Measurements from ENCODE around the gene MAN1C1.

The MAN1C1 gene

DNA sequence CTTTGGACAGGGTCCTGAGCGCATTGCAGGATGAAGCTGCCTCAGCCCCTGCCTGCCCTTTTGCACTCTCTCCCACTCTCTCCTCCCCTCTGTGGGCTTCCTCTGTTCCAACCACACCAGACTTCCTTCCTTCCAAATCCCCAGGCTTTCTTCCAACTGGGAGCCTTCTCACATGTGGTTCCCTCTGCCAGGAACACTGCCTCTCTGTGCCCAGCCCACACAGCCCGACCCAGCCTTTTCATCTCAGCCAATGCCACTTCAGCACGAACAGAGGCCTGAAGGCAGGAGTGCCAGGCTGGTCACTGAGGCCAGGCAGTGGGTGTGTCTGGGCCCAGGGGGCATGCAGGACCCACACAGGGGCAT lies 189.3 kb downstream of the MAN1C1 start:
- no peak for FAIRE-seq
- no peak for DNase-seq (ENCODE audit: extremely low spot score, insufficient read length, low read depth)

DNA sequence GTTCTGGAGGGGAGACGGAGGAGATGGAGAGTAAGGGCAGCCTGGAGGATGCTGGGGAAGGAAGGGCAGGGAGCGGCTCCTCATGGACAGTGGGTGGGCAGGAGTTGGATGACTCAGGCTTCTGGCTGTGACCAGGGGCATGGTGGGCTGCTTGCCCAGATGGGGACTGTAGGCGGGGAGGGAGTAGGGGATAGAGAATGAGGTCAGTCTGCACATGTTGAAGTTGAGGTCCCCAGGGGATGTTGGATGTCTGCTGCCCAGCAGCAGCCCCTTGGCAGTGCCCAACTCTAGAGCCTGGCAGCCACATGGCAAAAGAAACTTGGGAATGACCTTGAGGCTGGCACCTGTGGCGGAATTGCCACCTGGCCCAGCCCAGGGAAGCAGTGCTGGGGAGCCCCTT lies 189.8 kb downstream of the MAN1C1 start:
- FAIRE-seq (no peak), DNase-seq (ENCODE audit: extremely low spot score, insufficient read length, low read depth) (no peak)

DNA sequence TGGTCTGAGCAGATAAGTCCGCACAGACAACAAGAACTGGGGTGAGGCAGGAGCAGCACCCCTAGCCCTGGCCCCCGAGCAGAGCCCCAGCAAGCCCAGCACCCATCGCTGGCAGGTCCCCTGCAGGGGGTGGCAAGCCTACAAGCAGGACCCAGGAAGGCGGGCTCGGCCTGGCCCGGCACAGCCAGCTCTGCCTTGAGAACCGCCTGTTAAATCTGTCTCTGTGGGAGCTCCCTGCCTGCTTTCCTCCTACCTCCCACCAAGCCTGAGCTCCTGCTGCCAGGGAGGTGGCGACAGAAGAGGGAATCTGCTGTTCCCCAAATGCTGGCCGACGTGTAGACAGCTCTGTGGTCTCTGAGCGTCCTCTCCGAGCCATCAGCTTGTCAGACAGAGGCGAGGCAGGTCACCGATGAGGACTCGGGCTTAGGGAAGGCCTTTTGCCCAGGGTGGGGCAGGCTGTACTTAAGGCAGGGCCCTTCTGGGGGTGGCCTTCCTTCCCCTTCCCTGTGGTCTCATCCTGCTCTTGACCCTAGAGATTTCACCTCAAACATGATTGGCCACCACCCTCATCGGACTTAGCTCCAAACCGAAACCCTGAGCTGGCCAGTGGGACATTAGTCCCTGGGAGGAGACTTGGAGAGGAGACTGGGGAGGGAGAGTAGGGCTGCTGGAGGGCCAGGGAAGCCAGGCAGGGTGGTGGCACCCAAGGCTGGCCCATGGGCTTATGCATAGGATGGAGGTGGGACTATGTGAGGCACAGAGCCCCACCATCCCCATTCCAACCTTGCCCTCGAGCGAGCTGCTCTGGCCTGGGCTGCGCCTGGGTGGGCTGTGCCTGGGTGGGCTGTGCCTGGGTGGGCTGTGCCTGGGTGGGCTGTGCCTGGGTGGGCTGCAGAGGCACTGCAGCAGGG lies 191.1 kb downstream of the MAN1C1 start:
- DNase-seq (ENCODE audit: extremely low spot score, insufficient read length, low read depth) (no peak), FAIRE-seq (no peak)

DNA sequence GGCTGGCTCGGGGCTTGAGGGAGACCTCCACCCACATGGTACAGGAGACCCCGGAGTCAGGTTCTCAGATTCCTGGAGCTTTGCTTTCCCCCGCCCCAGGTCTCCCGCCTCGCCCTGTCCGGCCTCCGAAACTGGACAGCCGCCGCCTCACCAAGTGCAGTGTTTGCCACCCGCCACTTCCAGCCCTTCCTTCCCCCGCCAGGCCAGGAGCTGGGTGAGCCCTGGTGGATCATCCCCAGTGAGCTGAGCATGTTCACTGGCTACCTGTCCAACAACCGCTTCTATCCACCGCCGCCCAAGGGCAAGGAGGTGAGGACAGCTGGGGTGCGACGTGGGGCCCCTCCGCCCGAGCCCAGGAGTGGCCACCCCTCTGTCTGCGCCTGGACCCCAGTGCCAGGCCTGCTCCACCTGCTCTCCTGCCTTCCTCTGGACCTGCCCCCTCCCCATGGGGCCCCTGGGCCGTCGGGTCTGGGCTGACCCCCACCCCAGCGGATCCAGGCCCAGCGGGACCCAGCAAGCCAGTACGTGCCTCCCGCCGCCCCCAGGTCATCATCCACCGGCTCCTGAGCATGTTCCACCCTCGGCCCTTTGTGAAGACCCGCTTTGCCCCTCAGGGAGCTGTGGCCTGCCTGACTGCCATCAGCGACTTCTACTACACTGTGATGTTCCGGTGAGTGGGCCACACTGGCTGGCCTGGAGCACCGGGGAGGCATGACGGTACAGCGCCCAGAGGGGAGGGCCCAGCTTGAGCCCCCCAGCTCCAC lies 192.1 kb downstream of the MAN1C1 start:
- FAIRE-seq (no peak), DNase-seq (ENCODE audit: extremely low spot score, insufficient read length, low read depth) (no peak)

DNA sequence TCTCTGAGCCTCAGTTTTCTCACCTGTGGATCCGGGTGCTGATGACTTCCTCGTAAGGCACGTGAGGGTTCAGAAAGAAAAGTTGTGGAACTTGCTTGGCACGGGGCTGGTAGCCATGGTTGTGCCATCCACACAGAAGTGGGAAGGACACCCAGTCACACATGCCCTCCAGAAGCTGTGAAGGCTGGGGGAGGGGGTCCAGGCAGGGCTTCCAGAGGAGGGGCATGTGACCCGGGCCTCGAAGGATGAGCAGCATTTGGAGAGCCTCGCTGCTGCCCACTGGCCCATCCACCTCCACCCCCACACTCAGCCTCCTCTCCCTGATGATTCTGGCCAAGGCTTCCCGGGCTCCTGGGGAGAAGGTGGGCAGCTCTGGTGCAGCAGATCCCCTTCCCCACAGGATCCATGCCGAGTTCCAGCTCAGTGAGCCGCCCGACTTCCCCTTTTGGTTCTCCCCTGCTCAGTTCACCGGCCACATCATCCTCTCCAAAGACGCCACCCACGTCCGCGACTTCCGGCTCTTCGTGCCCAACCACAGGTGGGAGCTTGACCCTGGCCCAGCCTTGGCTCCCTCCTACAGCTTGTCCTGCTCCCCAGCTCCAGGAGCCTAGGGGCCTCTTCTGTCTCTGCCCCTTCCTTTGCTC lies 192.8 kb downstream of the MAN1C1 start:
- peak; percentile 30 for DNase-seq (ENCODE audit: extremely low spot score, insufficient read length, low read depth)
- FAIRE-seq, result peak; percentile 77

DNA sequence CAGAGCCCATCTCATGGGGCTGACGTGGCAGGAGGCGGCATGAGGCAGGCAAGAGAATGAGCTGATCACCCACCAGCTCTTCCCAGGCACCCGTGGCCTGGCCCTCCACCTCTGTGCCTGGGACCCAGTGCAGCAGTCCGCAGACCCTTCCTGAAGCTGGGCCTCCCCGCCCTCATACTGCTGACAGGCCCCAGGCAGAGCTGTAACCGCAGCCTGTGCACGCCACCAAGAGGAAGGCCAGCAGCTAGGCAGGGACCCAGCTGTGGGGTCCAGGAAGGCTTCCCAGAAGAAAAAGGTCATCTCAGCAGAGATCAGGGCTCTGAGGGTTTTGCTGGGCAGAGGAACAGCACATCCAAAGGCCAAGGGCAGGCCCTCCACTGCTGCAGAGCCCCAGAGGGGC lies 193.3 kb downstream of the MAN1C1 start:
- no peak for DNase-seq (ENCODE audit: extremely low spot score, insufficient read length, low read depth)
- no peak for FAIRE-seq

DNA sequence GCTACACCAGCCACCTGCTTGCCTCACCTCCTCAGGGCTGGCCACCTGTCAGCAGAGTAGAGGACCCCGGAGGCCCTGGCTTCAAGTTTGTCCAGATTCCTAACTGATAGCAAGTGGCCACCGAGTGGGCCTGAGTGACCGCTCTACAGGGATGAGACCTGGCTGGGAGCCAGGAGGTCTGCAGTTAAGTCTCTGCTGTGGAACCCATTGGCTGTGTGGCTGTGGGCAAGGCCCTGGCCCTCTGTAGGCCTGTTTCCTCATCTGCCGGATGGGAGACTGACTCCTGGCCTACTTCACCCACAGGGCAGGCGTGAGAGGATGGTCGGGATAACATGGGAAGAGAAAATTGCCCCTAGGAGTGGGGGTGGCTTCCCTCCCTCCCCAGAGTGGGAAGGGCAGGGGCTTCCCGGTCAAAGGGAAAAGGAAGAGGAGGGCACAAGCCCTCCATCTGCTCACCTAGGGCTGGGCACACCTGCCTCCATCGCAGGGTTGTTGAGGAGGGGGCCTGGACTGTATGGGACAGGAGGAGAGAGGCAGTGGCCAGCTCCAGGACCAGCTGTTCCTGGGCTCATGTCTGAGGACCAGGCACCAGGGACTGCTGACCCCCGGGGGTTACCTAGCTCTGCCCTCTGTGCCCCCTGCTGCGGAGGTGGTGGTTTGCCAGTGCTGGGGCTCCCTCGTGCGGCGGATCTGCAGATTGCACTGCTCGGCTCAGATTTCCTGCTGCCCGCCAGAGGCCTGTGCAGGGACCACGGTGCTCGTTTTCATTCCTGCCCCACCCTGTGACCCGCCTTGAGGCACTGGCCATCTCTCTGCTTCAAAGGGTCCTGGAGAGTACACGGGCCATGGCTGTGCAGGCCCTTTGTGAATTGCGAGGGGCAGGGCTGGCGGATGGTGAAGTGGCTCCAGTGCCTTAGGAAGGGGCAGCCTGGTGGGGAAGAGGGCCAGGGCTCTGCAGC lies 194.0 kb downstream of the MAN1C1 start:
- peak; percentile 87 for FAIRE-seq
- peak; percentile 56 for DNase-seq (ENCODE audit: extremely low spot score, insufficient read length, low read depth)

DNA sequence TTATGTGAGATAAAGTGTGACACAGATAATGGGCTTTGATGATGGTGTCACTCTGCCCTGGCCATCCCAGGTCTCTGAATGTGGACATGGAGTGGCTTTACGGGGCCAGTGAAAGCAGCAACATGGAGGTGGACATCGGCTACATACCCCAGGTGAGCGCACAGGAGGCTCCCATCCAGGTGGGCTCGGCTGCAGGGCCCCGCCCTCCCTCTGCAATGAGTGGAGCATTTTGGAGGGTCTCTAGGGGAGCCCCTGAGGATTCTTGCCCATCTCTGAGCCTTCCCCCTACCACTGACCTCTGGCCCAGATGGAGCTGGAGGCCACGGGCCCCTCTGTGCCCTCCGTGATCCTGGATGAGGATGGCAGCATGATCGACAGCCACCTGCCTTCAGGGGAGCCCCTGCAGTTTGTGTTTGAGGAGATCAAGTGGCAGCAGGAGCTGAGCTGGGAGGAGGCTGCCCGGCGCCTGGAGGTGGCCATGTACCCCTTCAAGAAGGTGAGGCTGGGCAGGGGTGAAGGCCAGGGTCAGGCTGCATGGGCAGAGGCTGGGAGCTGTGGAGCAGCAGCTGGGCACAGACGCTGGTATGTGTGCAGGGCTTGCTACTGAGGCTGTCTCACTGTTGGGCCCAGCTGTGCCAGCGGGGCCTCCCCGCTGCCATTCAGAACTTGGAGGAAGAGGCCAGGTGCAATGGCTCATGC lies 194.9 kb downstream of the MAN1C1 start:
- DNase-seq (ENCODE audit: extremely low spot score, insufficient read length, low read depth), result no peak
- FAIRE-seq, result no peak

DNA sequence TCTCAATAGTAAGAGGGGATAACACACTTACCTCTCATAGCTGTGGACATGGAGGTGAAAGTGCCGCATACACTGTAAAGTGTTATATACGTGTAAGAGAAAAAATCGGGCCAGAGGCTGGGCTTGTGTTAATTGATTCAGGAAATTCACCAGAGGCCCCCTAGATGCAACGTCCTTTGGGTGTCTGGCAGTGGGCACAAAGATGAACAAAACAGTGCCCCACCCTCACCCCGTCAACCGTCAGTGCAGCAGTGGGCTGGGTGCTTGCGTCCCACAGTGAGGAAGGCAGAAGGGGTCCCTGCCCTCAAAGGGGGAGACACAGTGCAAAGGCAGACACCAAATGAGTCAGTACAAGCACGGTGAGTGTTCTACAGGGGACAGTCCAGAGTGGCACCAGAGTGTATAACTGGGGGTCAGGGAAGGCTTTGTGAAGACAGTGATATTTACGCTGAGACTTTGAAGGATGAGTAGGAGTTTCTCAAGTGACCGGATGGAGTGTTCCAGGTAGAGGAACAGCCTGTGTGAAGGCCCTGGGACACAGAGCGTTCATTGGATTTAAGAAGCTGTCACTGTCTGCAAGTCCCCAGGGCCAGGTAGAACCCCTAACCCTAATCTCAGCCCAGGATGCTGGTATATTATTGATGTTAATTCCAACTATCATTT lies 196.6 kb downstream of the MAN1C1 start:
- FAIRE-seq (no peak), DNase-seq (ENCODE audit: extremely low spot score, insufficient read length, low read depth) (no peak)

DNA sequence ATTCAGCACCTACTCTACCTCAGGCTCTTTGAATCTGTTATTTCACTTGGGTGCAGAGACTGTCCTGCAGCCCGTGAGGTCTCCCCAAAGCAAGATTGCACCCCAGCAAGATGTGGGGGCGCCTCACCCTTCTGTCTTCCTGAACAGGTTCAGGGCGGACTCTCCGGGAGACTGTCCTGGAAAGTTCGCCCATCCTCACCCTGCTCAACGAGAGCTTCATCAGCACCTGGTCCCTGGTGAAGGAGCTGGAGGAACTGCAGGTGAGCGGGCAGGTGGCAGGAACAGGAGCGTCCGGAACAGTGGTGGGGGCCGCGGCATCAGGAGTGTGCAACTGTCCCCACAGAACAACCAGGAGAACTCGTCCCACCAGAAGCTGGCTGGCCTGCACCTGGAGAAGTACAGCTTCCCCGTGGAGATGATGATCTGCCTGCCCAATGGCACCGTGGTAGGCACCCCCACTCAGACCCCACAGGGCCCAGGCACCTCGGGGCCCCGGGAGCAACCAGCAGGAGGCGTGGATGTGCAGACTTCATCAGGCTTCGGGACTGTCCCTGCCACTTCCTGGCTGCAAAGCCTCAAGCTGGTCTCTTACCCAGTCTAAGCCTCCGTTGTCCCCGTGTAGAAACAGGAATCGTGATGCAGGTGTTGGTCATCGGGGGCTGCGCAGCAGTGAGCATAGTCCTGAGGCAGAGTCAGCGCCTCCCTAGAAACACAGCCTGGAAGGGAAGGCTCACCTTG lies 197.3 kb downstream of the MAN1C1 start:
- FAIRE-seq, result no peak

DNA sequence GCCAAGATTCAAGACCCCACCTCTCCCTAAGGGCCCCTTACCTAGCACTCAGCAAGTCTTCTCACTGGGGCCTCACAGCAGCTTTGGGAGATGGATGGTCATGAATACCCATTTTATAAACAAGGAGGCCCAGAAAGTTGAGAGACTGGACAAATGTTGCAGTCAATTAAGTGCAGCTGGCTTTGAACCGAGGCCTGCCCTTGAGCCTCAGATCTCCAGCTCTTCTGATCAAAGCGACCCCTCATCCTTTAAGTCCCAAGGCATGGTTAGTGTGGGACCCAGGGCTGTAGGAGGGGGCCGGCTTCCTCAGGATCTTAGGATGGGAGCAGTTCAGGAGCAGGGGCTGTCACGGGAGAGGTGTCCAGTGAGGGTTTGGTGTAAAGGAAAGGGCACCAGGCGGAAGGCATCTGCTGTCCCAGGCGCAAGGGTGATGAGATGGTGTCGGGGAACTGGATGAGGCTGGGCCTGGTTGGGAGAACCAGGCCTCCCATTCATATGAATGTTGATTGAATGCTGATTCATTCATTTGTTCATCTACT lies 198.0 kb downstream of the MAN1C1 start:
- no peak for FAIRE-seq
- DNase-seq (ENCODE audit: extremely low spot score, insufficient read length, low read depth), result no peak

More for the DNA sequence above, 197.3 kb downstream of the MAN1C1 start:
- DNase-seq (ENCODE audit: extremely low spot score, insufficient read length, low read depth), result no peak

DNA sequence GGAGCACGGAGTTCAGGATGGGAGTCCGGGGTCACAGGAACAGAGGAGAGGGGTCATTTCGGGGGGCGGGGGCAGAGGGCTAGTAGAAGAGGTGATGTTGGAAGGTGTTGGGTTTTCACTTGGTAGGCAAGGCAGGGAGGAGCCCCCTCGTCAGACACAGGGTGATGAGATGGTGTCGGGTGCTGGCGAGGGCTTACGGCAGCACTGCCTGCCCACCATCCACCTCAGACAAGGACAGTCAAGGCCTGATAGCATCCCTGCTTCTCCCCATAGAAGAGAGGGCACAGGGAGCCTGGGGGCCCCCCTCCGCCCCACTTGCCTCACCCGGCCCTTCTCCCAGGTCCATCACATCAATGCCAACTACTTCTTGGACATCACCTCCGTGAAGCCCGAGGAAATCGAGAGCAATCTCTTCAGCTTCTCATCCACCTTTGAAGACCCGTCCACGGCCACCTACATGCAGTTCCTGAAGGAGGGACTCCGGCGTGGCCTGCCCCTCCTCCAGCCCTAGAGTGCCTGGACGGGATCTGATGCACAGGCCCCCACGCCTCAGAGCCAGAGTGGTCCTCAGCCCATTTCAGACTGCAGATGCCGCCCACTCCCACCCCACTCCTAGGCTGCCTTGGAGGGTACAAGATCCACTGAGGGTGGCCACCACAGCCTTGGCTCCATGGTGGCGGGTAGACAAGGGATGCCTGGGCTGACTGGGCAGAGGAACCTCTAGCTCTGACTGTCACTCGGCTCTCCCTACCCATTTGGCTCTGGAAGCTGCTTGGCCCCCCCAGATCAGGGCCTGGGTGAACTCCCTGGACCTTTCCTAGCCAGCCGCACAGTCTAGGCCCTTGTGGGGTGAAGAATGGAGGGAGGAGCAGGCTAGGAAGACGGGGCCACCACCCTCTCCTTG lies 198.9 kb downstream of the MAN1C1 start:
- DNase-seq (ENCODE audit: extremely low spot score, insufficient read length, low read depth) (no peak), FAIRE-seq (no peak)

DNA sequence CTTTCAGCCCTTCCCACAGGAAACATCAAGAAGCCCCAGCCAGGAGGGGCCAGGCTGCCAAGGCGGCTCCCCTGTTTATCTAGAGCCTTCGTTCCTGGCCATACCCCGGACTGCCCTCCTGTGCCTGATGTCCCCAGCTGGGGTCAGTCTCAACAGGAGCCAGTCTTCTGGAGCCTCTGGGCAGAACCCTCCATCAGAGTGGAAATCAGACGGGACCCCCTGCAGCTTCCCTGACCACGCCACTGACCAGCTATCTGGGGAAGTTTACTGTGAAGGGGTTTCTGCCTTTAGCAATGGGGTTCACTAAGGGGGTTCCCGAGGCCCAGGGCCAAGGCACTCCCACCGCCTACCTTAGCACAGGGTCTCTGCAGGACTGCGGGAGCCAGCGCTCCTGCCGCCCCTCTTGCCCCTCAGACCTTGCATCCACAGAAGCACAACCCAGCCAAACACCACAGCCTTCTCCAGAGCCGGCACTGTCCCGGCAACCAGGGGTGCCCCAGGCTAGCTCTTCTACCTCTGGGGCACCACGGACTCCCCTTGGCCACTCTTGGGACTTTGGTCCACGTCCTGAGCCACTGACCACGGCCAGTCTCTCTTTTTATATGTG lies 199.6 kb downstream of the MAN1C1 start:
- FAIRE-seq, result no peak
- DNase-seq (ENCODE audit: extremely low spot score, insufficient read length, low read depth), result no peak

DNA sequence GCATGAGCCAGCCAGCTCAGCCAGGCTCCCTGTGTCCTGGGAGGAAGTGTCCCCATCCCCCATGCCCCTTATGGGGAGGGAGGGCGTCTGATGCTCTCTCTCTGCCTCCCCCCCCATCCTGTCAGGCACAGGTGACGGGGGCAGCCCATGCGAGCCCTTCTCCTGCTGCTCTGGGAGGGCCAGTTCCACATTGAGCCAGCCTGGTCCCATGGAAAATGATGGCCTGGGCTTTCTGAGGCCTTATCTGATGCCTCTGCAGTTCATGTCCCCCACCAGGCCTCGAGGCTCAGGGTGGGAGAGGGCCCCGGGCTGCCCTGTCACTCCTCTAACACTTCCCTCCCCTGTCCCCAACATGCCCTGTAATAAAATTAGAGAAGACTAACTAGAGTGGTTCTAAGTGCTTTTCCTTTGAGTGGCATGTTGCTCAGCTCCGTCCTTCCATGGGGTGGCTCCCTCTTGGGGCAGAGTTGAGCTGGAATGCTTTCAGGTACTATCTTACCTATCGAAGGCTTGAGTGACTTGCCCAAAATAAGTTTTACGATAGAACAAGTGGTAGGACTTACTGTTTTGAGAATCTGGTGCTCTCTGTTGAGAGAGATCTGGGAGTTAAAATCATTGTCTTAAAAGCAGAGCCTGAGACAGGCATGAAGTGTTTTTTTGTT lies 201.4 kb downstream of the MAN1C1 start:
- DNase-seq (ENCODE audit: extremely low spot score, insufficient read length, low read depth) (no peak), FAIRE-seq (no peak)

DNA sequence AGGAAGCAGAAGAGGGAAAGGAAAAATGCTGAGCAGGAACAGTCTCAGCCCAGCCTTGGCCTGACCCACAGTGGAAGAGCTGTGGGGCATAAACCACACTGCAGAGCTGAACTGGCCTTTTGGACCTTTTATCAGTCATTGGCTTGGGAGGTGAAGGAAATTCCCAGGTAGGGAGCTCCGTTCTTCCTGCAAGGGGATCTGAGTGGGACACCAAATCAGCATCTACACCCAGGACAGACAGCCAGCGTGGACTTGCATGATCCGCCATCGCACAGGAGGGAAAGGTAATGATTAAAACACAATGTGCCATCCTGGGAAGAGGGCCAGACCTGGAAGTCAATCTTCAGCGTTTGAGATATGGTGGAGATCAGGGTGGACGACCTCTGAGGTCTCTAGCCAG lies 202.0 kb downstream of the MAN1C1 start:
- no peak for DNase-seq (ENCODE audit: extremely low spot score, insufficient read length, low read depth)
- no peak for FAIRE-seq

Measured in GM18507 (cell line).